NCI-H2081 treated with DMSO at 0.1 percent for 48 hours (cell line): ENCODE results near the gene OXSR1.
"Not testable (repeated sequence)": the region's sequence is repeated elsewhere in the genome, so short reads cannot be mapped to it uniquely, and the experiment has no call there.

Source experiments
- DNase-seq: peaks from one replicate; lab custom pipeline; 2025; lab: John Stamatoyannopoulos, UW

OXSR1 gene

DNA sequence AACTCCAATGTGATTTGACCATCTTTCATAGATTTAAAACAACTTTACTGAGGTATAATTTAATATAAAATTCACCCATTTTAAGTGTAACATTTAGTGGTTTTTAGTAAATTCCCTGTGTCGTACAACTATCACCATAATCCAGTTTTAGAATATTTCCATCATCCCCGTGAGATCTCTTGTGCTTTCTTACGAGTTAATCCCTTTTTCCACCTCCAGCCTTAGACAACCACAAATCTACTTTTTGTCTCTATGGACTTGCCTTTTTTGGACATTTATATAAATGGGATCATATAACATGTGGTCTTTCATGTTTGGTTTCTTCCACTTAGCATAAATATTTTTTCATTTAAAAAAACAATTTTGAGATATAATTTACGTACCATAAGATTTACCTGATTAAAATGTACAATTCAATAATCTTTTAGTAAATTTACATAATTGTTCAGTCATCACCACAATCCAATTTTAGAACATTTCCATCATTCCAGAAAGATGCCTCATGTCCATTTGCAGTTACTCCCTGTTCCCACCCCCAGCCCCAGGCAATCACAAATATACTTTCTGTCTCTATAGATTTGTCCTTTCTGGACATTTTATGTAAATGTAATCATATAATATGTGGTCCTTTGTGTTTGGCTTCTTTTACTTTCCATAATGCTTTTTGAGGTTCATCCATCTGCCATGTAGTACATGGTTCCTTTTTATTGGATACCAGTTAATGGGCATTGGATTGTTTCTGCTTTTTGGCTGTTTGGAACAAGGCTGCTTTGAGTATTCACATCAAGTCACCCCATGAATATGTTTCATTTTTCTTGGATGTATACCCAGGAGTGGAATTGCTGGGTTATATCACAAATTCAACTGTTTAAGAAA lies 3.1 kb downstream of the OXSR1 start:
- no peak for DNase-seq

DNA sequence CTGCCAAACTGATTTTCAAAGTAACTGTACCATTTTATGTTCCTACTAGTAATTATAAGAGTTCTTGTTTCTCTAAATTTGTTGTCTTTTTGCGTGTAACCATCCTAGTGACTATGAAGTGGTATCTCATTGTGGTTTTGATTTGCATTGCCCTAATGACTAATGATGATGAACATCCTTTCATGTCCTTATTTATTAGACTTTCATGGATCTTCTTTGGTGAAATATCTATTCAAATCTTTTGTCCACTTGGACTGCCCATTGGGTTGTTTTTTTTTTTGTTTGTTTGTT lies 3.6 kb downstream of the OXSR1 start:
- DNase-seq = no peak

DNA sequence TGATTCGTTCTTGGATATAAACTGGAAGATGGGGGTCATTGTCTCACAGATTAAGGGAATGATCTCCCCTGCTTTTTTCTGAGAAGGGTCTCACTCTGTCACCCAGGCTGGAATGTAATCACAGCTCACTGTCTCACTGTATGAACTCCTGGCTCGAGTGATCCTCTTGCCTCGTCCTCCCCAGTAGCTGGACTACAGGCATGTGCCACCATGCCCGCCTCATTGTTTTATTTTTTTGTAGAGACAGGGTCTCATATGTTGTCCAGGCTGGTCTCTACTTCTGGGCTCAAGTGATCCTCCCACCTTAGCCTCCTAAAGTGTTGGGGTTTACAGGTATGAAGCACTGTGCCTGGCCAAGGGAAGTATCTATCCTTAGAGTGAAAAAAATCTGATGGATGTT lies 5.4 kb downstream of the OXSR1 start:
- no peak for DNase-seq

DNA sequence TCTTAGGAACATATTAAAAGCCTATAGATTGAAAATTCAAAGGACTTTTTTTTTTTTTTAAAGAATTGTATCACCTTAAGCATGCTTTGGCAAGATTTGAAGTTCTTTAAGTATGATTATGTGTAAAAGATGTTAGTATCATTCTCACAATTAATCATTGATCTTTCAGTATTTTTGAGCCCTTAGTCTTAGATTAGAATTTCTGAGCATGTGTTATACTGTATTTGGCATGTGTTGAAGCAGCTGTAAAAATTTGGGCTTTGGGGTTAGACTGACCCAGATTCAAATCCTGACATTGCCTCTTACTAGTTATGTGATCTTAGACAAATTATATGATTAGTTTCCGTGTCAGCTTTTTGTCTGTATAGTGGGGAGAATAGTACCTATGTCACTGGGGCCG lies 6.3 kb downstream of the OXSR1 start:
- DNase-seq = no peak

DNA sequence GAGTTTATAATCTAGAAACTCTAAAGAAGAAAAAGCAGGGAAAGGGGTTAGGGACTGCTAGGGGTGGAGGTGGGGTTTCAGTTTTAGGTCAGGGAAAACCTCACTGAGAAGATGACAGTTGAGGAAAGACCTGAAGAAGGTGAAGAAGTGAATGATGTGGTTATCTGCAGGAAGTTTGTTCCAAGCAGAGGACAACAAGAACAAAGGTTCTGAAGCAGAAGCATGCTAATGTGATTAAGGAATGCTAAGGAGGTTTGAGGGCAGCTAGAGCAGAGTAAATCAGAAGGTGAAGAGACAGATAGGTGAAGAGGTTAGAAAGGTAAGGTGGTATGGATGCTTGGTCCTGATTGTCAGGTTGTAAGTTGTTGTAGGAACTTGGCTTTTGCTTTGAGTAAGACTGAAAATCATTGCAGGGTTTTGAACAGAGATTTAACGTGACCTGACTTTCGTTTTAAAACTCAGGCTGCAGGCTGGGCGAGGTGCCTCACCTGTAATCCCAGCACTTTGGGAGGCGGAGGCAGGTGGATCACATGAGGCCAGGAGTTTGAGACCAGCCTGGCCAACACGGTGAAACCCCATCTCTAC lies 8.6 kb downstream of the OXSR1 start:
- DNase-seq = no peak

DNA sequence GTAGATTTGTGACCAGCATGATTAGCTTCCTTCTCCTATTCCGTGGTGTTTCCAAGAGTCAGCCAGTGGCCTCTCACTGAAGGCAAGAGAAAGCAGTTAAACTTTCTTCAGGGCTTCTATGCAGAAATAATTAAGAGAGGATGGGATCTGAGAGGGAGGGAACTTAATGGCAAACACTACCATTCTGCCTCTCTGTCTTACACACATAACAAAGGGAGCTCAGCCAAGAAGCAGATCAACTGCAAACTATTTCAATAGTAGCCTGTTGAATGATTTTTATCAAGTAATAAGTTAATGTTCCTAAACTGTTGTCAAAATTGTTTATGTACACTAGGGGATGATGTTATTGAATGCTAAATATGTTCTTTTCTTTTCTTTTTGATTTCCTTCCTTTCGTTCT lies 11.8 kb downstream of the OXSR1 start:
- no peak for DNase-seq

DNA sequence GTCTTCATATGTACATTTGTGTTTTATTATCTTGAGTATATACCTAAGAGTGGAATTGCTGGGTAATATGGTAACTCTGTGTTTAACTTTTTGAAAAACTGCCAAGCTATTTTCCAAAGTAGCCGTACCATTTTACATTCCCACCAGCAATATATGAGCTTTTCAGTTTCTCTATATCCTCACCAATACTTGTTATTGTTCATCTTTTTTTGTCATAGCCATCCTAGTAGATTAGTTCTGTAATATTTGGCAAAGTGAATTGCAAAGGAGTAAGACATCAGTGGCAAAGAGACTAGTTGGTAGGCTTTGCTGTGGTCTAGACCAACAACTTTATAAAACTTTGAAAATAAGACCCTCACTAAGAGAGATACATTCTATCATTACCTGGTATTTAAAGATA lies 21.4 kb downstream of the OXSR1 start:
- no peak for DNase-seq

DNA sequence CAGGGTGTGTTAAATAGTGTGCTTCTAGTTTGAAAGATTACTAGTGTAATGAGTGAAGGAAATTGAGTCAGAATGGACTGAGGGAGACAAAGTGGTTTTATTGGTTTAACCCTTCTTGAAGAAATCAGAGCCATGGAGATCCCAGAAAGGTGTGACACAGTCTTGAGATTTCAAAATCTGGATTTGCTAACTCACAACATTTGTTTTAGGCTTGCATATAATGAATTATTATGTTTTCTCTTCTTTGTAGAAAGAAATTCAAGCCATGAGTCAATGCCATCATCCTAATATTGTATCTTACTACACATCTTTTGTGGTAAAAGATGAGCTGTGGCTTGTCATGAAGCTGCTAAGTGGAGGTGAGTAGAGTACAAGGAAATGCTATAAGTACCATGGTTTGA lies 25.1 kb downstream of the OXSR1 start:
- DNase-seq = no peak

DNA sequence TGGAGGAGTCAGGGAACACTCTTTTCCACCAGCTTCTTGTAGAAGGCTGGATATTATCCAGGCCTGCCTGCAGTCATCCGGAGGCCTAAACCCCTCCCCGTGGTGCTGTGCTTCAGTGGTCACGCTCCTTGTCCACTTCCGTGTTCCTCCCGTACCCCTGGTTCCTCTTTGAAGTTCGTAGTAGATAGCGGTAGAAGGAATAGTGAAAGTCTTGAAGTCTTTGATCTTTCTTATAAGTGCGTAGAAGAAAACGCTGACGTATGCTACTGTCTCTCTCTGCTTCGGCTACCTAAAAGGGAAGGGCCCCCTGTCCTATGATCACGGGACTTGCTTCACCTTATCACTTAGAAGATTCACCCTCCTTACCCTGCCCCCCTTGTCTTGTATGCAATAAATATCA lies 37.6 kb downstream of the OXSR1 start:
- not testable (repeated sequence) for DNase-seq

DNA sequence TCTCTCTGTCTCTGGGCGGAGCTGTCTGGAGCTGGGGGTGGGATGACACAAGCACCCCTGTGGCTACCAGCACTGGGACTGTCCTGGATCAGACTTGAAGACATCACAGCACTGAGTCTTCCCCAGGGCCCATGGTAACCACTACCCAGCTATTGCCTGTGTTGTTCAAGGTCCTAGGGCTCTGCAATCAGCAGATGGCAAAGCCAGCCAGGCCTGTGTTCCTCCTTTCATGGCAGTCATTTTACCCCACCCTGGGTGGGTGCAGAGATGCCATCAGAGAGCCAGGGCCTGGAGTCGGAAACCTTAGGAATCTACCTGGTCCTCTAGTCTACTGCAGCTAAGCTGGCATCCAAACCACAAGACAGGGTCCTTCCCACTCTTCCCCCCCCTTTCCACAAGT lies 38.4 kb downstream of the OXSR1 start:
- DNase-seq = no peak

DNA sequence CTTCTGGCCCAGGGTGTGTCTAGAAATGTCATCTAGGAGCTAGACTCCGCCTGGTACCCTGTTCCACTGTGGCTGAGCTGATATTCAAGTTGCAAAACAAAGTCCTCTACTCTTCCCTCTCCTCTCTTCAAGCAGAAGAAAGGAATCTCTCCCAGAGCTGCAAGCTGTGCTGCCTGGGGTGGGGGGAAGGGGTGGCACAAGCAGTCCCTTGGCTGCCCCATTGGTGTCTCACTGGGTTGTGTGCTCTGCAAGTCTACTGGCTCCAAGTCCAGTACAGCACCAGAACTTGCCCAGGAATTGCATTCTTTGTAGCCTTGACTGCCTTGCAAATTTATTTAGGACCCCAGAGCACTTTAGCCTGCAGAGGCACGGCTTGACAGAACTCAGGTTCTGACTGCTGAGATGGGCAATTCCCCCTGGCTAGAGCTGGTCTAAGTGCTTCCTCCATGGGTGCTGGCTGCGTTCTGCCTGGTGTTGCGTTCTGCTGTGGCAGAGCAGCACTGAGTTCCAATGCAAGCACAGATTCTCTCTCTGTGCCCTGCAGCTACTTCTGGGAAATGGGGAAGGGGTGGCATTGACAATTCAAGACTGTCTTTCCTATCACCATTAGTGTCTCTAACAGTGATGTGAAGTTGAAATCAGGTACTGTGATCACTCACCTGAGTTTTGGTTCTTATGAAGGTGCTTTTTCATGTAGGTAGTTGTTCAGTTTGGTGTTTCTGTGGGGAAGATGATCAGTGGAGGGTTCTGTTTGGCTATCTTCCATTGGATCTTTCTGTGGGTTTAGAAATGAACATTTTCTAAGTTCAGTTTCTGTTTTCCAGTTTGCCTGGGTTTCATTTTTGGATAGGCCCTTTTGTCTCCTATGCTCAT lies 39.5 kb downstream of the OXSR1 start:
- no peak for DNase-seq

DNA sequence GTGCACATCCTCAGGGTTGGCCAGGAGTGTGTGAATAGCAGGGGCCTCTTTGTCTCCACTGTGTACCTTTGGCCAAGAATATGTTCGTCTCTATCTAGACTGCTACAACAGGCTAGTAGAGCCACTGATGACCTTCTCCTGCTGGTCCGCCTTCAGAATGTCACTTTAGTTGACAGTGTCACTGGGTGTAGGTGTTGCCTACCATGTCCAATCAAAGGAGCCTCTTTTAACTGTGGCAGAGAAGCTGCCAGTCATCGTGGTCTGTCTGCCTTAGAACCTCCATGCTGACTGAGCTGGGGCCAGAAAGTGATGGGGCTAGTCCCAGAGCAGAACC lies 40.1 kb downstream of the OXSR1 start:
- no peak for DNase-seq

DNA sequence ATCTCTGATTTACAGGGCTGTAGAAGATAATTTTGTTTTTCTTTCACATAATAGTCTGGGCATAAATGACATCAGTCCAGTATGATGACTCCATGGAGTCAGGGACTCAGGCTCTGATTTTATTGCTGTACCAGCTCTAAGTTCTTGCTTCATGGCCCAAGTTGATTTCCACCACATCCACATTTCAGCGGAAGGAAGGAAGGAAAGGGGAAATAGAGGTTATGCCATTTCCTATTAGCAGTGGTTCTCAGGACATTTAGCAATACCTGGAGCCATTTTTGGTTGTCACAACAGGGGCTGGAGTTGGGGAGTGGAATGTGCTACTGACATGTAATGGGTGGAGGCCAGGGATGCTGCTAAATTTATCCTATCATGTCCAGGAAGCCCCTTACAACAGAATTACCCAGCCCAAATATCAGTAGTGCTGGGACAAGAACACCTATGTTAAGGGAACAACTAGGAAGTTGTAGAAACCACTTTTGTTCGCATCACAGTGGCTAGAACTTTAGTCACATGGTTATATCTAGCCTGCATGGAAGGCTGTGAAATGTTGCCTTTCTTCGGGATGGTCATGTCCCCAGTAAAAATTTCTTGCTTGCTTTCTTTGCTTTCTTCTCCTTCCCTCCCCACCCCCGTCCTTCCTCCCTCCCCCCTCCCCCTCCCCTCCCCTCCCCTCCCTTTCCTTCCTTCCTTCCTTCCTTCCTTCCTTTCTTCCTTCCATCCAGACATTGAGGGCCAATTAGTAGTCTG lies 42.1 kb downstream of the OXSR1 start:
- DNase-seq = no peak

DNA sequence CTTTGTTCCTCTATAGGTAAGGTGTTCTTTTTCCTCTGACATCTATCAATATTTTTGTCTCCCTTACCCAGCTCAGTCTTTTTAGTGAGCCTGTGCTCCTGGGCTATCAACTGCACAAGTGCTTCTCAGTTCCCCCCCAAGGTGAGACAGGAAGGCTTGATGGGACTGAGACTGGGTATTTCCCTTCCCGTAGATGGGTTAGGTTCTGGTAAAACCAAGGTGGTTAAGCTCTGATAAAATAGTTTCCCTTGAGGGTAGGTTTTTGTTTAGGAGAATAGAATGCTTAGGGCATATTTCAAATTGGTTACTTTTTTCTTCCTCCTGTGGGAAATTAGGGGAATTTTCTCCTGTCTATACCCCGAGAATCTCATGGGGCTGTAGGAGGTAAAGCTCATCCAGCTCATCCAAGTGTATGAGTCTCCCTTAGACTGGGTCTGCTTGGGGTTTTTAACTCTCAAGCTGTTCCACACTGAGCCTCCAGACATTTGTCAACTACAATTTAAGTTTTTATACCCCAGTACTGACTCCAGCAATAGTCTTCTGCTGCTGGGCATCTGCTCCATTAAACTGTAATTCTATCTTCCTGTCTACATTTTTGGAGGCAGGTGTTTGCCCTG lies 44.9 kb downstream of the OXSR1 start:
- no peak for DNase-seq

DNA sequence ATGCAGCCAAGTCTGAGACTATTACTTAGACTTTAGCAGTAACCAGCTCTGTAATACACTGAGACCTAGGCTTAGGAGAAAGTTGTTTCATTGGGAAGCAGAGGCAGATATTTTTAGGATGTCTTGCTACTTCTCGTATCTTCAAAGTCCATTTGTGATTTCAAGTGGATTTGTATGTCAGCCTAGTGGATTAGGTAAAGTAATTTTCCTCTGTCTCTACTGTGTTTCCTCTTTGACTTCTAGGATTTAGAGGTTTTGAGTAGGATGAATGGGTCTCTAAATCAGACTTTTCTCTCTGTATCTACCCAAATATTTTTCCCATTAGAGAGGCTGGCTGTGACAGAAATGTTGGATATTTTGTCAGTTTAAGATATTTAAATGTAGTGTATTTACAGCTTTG lies 46.8 kb downstream of the OXSR1 start:
- no peak for DNase-seq

DNA sequence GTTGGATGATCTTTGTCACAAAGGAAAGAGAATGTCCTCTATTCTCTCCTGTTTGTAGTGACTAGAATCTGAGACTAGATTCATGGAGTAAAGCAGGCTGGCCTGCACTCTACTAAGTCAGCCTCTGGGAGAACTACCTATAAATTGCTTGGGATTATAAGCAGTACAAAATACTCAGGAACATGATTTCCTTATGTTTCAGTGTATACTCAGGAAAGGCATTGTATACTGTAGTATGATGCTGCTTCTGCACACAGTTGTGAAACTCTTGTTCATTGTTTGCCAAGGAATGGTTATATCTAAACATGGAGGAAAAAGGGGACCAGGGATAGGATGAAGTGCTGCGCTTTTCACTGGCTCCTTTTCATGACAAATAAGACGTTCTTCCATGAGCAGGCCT lies 49.2 kb downstream of the OXSR1 start:
- no peak for DNase-seq

DNA sequence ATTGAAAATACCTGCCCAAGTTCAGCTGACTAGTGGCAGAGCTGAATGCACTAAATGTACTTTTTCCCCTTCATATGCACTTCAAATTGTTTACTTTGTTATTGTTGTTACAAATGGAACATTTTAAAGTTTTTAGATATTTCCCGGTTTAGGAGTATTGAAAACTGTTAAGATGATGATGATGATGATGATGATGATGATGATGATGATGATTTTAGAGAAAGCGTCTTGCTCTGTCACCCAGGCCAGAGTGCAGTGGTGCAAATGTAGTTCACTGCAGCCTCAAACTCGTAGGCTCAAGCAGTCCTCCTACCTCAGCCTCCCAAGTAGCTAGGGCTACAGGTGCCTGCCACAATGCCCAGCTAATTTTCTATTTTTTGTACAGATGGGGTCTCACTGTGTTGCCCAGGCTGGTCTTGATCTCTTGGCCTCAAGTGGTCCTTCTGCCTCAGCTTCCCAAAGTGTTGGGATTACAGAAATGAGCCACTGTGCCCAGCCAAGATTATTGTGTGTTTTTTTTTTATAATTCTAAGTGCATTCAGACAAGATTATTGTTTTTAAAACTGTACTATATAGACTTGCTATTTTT lies 54.4 kb downstream of the OXSR1 start:
- DNase-seq = no peak

DNA sequence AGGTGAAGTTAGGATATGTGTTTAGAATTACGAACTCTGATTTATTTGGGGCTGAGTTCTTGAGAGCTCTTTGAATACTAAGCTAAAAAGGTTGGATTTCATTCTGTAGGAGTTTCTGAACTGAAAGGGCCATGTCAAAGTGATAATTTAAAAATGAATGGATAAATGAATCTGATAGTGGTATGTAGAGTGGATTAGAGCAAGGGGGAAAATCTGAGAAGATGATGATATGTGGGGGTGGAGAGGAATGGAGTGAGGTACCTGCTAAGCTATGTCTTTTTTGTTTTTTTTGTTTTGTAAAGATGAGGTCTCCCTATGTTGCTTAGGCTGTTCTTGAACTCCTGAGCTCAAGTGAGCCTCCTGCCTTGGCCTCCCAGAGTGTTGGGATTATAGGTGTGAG lies 55.7 kb downstream of the OXSR1 start:
- no peak for DNase-seq

DNA sequence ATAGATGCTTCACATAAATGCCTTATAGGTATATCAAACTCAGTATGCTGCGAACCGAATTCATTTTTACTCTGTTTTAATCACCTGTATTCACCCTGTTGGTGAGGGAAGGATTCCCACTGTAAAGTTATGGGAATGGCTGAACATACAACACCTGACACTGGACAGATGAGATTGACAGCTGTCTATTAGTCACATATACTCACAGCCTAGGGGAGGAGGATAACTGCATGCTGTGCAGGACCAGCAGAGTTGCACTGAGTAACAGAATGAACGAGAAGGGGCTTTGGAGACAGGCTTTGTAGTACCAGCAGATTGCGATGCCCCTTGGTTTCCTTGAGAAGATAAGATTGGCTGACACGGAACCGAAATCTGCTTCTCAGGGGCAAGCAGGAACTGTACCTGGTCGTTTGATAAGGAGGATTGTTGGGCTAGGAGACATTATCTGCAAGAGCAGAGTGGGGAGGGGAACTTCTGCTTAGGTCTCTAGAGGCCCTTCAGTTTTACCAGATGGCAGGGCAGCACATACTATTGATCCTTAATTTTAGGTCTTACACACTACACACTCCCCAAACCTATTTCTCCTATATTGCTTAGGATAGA lies 56.8 kb downstream of the OXSR1 start:
- DNase-seq = no peak

DNA sequence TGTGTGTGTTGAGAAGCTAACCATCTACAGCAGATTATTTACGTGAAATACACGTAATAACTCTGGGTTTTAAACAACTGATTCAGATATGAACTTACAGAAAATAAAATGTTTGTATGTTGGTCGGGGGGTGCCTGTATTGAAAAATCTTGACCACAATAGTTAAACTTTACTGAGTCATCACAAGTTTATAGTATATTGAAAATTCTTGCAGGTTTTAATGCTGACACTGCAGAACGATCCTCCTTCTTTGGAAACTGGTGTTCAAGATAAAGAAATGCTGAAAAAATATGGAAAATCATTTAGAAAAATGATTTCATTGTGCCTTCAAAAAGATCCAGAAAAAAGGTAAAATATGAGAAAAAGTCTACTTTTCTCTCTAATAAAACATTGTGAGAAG lies 59.0 kb downstream of the OXSR1 start:
- DNase-seq = no peak

DNA sequence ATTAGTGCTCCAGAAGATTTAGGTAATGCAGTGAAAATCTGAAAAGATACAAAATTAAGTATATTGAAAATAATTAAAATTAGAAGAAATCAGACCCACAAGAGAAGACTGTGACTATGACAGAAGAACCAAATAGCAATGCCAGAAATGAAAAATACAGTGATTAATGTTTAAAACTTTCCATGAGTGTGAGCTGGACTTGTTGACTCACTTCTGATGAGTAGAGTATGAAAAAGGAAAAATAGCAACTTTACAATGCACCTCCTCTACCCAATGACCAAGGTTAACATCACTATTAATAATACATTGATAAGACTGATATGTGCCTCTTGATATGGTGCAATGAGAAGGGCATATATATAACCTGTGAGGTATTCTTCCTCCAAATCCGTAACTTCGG lies 60.9 kb downstream of the OXSR1 start:
- DNase-seq = no peak
